GM12878 (cell line): Measurements from ENCODE around the gene MAD1L1. TPM values are rescaled to one million over a fixed set of nuclear protein-coding genes. Genes with fewer than 3 reads are reported as not detected.

ENCODE experiments used
- ATAC-seq: fragments of 200-7000 bp; cut with Tn5 transposase; 3 replicates; pipeline ENCODE4 v1.9.1; 2020; ENCODE audit warnings: mild to moderate bottlenecking, moderate library complexity
- BruUV-seq: library from RNA; stranded (reverse); fragments of 400-500 nt; replicated peaks from 2 replicates; lab custom pipeline; 2021; lab: Mats Ljungman, UMichigan
- CTCF ChIA-PET: fragments of 300-600 bp; sonication (Branson Sonifier 250); formaldehyde crosslinking; extraction: SDS; loops from one replicate; lab custom pipeline; 2021; ENCODE audit warnings: inconsistent platforms; lab: Yijun Ruan, JAX
- POLR2A ChIA-PET: fragments of 350-600 bp; formaldehyde crosslinking; extraction: SDS; loops from one replicate; lab custom pipeline; 2021; ENCODE audit warnings: inconsistent platforms; lab: Charles Lee
- RAD21 ChIA-PET: fragments of 300-600 bp; sonication (Branson Sonifier 250); formaldehyde crosslinking; loops from one replicate; lab custom pipeline; 2023; ENCODE audit warnings: antibody characterized with exemption; ENCODE audit not compliant: unreplicated experiment; lab: Charles Lee
- SMC1A ChIA-PET: fragments of 300-600 bp; sonication (Branson Sonifier 250); formaldehyde crosslinking; loops from one replicate; lab custom pipeline; 2023; ENCODE audit not compliant: unreplicated experiment, uncharacterized antibody; lab: Charles Lee
- DNase-seq: peaks from one replicate; pipeline ENCODE4 v3.0.0-alpha.2; 2011; ENCODE audit warnings: low read depth, low spot score
- FAIRE-seq: peaks from 3 replicates; lab custom pipeline; 2011; peaks lifted over from hg19 to GRCh38; lab: Jason Lieb, UNC
- H2AFZ ChIP-seq: 2 replicates; pipeline ENCODE4 v1.6.0; 2011; ENCODE audit warnings: low read depth, low read length, control low read depth; ENCODE audit not compliant: control insufficient read depth
- H3K27ac ChIP-seq: 2 replicates; pipeline ENCODE4 v1.5.1; 2011; ENCODE audit warnings: control low read depth; ENCODE audit not compliant: control insufficient read depth, insufficient read depth
- H3K27me3 ChIP-seq, 2 experiments: replicated peaks in 1 of 2; 2 replicates each; pipeline versions ENCODE4 v1.6.0 to v1.6.1; 2011; ENCODE audit warnings: low read length in 1 of 2; ENCODE audit not compliant: control insufficient read depth in 2 of 2, insufficient read depth in 2 of 2
- H3K36me3 ChIP-seq, 2 experiments: 2 replicates each; pipeline ENCODE4 v1.5.1; 2011; ENCODE audit warnings: low read length in 1 of 2; ENCODE audit not compliant: control insufficient read depth in 2 of 2, insufficient read depth in 2 of 2
- H3K4me1 ChIP-seq: 2 replicates; pipeline ENCODE4 v1.6.1; 2011; ENCODE audit warnings: mild to moderate bottlenecking, low read length, moderate library complexity, mixed read lengths; ENCODE audit not compliant: control insufficient read depth, insufficient read depth
- H3K4me2 ChIP-seq: 2 replicates; pipeline ENCODE4 v1.6.0; 2011; ENCODE audit warnings: control low read depth; ENCODE audit not compliant: control insufficient read depth, insufficient read depth
- H3K4me3 ChIP-seq: fragments of 200-600 bp; sonication (generic); 2 replicates; pipeline ENCODE4 v1.5.1; 2016
- H3K79me2 ChIP-seq: 2 replicates; pipeline ENCODE4 v1.6.0; 2011; ENCODE audit warnings: low read length; ENCODE audit not compliant: control insufficient read depth, insufficient read depth
- H3K9ac ChIP-seq: 2 replicates; pipeline ENCODE4 v1.8.0; 2011; ENCODE audit warnings: low read length, control low read depth, mixed read lengths; ENCODE audit not compliant: control insufficient read depth, insufficient read depth
- H3K9me3 ChIP-seq: replicated peaks from 3 replicates; pipeline ENCODE4 v1.5.1; 2011; ENCODE audit warnings: mild to moderate bottlenecking, low read length; ENCODE audit not compliant: control insufficient read depth, insufficient read depth
- H4K20me1 ChIP-seq: 2 replicates; pipeline ENCODE4 v1.6.0; 2011; ENCODE audit not compliant: control insufficient read depth, insufficient read depth
- CBX3 ChIP-seq: fragments of 200-600 bp; sonication (generic); IDR thresholded peaks from 2 replicates; pipeline ENCODE4 v1.6.1; 2016; ENCODE audit warnings: low read depth, borderline replicate concordance
- HDAC2 ChIP-seq: fragments of 200-600 bp; sonication (generic); IDR thresholded peaks from 2 replicates; pipeline ENCODE4 v1.6.1; 2017
- IRF4 ChIP-seq: IDR thresholded peaks from 2 replicates; pipeline ENCODE4 v1.6.1; 2011; ENCODE audit warnings: low read depth, low read length
- NR2F1 ChIP-seq: fragments of 450-650 bp; conservative IDR thresholded peaks from 2 replicates; pipeline ENCODE4 v1.6.1; 2017; ENCODE audit warnings: mild to moderate bottlenecking
- NRF1 ChIP-seq: conservative IDR thresholded peaks from 2 replicates; pipeline ENCODE4 v1.6.1; 2011; ENCODE audit warnings: mild to moderate bottlenecking, low read depth, low read length, improper control_type of control experiment
- TARDBP ChIP-seq: IDR thresholded peaks from 2 replicates; pipeline ENCODE4 v1.6.1; 2016; ENCODE audit warnings: borderline replicate concordance
- TBL1XR1 ChIP-seq: IDR thresholded peaks from 2 replicates; pipeline ENCODE4 v1.6.1; 2012; ENCODE audit warnings: low read depth, low read length, improper control_type of control experiment
- ZNF207 ChIP-seq: fragments of 450-650 bp; IDR thresholded peaks from 2 replicates; pipeline ENCODE4 v1.6.1; 2014; ENCODE audit warnings: antibody characterized with exemption, mild to moderate bottlenecking, borderline replicate concordance
- ZNF622 ChIP-seq: fragments of 450-650 bp; IDR thresholded peaks from 2 replicates; pipeline ENCODE4 v1.6.1; 2017; ENCODE audit warnings: mild to moderate bottlenecking, inconsistent platforms
- WGBS: methylation state at CpG from one replicate; pipeline ENCODE4 v1.1.6; 2016; ENCODE audit warnings: low lambda C conversion rate; ENCODE audit not compliant: insufficient replicate concordance, insufficient coverage; ENCODE audit errors: missing lambda C conversion rate; 5-methylcytosine and 5-hydroxymethylcytosine counted together
- in situ Hi-C: fragments of 300-500 bp; cut with MboI; formaldehyde crosslinking; loops from 9 replicates; pipeline ENCODE4 v1.14.3; 2018; ENCODE audit warnings: mixed read lengths
- intact Hi-C: fragments of 100-400 bp; cut with micrococcal nuclease; formaldehyde crosslinking; loops from one replicate; pipeline ENCODE4 v1.14.2; 2022; ENCODE audit not compliant: unreplicated experiment
- polyA plus RNA-seq, 11 experiments: library from polyadenylated mRNA; depleted of rRNA in 4 of 11; unstranded in 6 of 11; stranded (reverse) in 5 of 11; fragments of >200 nt; fragmentation: Nextera tagmentation in 4 of 11; fragmentation: Illumina TruSeq in 1 of 11; extraction: Ambion mirVana in 4 of 11; extraction: Trizol in 1 of 11; gene quantifications; 1 replicate in 1 of 11; 2 replicates in 10 of 11; pipeline versions ENCODE4 v1.2.1 to v1.2.3, GENCODE V29; 2011 to 2016; ENCODE audit warnings: inconsistent platforms in 2 of 11, missing spikeins in 2 of 11, low read depth in 1 of 11
- total RNA-seq, 4 experiments: library from RNA; depleted of rRNA in 3 of 4; stranded (reverse); fragments of >200 nt in 3 of 4; fragmentation: Illumina TruSeq in 1 of 4; extraction: Trizol in 1 of 4; gene quantifications; 2 replicates each; pipeline versions ENCODE4 v1.2.1 to v1.2.3, GENCODE V29; 2013 to 2021
- TF ChIP-seq, protein P1 (sequence below): IDR thresholded peaks from 2 replicates; pipeline ENCODE4 v1.6.1; 2012; ENCODE audit warnings: low read depth, low read length, improper control_type of control experiment
- TF ChIP-seq, protein P2 (sequence below): fragments of 450-650 bp; IDR thresholded peaks from 2 replicates; pipeline ENCODE4 v1.6.1; 2017; ENCODE audit warnings: low read depth, mild to moderate bottlenecking, moderate library complexity

The MAD1L1 gene
- total and polyA plus RNA-seq, 10 of the 15 experiments (the other 5 are each of a cell fraction or from before 2014, with no cell fraction given) = 2.2 to 76.8 (median 38.3) TPM

DNA sequence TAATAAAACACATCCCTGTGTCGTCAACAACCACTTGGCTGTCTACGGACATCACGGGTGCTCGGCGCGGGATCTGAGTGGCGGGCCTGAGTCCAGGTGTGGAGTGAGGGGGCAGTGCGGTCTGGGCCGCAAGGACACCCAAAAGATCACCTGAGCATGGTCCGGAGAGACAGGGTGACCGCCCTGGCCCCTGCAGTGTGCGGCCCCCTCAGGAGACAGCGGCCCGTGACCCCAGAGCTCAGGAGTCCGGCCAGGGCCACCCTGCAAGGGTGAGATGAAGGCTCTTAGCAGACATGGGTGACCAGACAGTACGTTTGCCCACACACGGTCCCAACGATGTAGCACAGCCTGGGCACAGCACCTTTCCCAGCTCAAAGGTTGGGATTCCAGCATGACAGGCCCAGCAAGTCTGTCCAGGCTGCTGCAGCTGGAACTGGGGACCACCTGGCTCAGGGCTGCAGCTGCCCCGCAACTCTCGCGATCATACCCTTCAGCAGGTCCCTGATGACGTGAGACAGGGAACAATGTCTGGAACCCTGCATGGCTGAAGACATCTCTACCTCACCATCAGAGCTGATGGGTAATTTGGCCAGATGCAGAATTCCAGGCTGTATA, 324.9 kb downstream of the MAD1L1 start:
- POLR2A ChIA-PET = no interaction called here
- Histone ChIP-seq H3K4me1 (no peaks in the 10 kb centered on the region), H3K4me3 (no peak overlapping the region), H3K79me2 (no peaks in the 10 kb centered on the region), H3K4me2 (no peak overlapping the region), H3K27ac (no peak overlapping the region), H3K9ac (no peak overlapping the region), H4K20me1 (no peaks in the 10 kb centered on the region), H3K27me3 (no peaks in the 10 kb centered on the region), H3K36me3 (peaks cover 0 to 3% of the 10 kb centered on the region in 2 experiments; a peak in 3 of 4 replicates), H2AFZ (no peak overlapping the region), H3K9me3 (no peaks in the 10 kb centered on the region)
- no TSS peak for BruUV-seq
- 96% methylated on average over 22 of the region's 22 CpGs for WGBS
- DNase-seq (no peak), FAIRE-seq (no peak), ATAC-seq (no peak)
- TF ChIP-seq ZNF622 = no peak
- no peak for TF ChIP-seq ZNF207
- TF ChIP-seq NR2F1 = no peak
- no peak for TF ChIP-seq TBL1XR1
- TF ChIP-seq, protein P1, sequence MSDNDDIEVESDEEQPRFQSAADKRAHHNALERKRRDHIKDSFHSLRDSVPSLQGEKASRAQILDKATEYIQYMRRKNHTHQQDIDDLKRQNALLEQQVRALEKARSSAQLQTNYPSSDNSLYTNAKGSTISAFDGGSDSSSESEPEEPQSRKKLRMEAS = no peak
- TF ChIP-seq NRF1 = no peak
- TF ChIP-seq HDAC2 = no peak
- TF ChIP-seq, protein P2, sequence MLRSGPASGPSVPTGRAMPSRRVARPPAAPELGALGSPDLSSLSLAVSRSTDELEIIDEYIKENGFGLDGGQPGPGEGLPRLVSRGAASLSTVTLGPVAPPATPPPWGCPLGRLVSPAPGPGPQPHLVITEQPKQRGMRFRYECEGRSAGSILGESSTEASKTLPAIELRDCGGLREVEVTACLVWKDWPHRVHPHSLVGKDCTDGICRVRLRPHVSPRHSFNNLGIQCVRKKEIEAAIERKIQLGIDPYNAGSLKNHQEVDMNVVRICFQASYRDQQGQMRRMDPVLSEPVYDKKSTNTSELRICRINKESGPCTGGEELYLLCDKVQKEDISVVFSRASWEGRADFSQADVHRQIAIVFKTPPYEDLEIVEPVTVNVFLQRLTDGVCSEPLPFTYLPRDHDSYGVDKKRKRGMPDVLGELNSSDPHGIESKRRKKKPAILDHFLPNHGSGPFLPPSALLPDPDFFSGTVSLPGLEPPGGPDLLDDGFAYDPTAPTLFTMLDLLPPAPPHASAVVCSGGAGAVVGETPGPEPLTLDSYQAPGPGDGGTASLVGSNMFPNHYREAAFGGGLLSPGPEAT = no peak
- TF ChIP-seq TARDBP = no peak
- TF ChIP-seq CBX3 = no peak
- TF ChIP-seq IRF4 = no peak
- intact Hi-C loops (no loop called here), in situ Hi-C loops (no loop called here)
- SMC1A ChIA-PET = no interaction called here
- RAD21 ChIA-PET = no interaction called here
- CTCF ChIA-PET = no interaction called here
